ENCODE results near the gene NDUFS8.

Gene NDUFS8

DNA sequence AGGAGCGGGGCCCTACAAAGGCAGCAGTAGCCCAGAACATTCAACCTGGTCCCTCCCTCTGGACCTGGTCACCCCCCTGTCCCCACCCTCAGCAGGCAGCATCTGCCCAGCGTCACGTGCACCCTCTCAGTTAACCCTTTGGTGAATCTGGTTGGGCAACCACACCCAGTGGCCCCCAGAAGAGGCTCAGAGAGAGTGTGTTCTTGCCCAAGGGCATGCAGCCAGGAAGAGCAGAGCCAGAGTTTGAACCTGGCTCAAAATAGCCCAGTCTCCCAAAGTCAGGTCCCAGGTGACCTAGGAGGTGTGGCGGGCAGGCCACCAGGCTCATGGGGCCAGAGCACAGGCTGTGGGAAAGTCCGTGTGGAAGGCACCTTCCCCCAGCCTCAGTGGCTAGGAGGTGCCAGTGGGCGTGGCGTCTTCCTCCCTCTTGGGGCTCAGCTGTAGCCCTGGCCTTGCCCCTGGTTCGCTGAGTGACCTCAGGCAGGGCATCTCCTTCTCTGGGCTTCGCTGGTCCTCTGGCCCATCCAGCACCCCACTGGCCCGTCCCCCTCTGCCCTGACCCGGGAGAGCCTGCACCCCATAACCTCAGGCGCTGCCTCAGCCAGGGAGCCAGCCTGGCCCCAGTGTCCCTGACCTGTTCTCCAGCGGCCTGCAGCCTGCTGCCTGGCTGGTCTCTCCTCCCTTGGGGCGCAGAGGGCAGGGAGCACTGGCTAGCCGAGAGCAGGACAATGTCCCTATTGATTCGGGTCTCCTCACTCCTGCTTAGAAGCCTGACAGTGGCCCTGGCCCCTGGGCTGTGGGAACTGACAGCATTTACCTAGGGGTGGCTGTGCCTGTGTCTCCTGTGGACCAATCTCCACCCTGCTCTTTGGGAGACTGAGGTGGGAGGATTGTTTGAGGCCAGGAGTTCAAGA is 13.3 kb upstream of the NDUFS8 start:
- DNase-seq, result no peak

DNA sequence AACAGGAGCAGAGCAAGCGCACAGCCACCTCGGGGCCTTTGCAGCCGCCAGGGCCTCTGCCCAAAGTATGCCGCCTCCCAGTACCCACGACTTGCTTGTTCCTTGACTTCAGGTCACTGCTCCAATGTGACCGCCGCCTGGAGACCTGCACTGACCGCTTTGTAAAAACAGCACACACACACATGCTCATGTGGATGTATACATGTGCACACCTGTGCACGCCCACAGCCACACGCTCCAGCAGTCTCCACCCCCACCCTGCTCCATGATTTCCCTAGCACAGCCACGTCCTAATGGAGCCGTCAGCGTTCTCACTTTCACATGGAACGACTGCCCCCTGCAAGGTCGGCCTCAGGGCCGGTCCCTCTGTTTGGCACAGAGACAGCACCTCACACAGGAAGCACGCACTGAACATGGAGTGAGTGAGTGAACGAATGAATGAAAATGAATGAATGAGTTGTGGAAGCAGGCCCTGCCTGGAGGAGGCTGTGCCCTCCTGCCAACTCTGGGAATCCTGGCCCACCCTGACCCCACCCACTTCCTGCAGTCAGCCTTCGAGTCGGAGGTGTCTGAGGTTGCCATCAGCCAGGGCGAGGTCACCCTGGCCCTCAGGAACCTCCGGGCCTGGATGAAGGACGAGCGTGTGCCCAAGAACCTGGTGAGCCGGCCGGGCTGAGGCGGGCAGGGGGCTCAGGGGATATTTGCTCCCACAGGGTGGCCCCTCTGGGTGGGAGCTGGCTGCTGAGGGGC is 12.3 kb upstream of the NDUFS8 start:
- DNase-seq, result no peak

DNA sequence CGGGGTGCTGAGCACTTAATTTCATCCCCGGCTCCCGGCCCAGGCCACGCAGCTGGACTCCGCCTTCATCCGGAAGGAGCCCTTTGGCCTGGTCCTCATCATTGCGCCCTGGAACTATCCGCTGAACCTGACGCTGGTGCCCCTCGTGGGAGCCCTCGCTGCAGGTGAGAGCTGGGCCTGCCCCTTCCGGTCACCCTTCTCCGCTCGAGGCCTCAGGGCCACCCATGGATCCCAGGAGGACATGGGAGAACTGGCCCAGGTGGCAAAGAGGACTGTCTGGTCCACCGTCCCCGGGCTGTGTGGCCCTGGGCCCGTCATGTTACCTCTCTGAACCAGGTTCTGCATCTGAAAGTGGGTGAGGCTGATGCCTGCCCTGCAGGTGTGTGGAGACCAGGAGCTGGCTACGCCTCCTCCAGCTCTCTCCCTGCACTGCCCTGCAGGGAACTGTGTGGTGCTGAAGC is 11.7 kb upstream of the NDUFS8 start:
- no peak for DNase-seq

- no peak for DNase-seq
Observed at GRCh38 chr11:68019486-68019885, 11.0 kb upstream of the NDUFS8 start.

DNA sequence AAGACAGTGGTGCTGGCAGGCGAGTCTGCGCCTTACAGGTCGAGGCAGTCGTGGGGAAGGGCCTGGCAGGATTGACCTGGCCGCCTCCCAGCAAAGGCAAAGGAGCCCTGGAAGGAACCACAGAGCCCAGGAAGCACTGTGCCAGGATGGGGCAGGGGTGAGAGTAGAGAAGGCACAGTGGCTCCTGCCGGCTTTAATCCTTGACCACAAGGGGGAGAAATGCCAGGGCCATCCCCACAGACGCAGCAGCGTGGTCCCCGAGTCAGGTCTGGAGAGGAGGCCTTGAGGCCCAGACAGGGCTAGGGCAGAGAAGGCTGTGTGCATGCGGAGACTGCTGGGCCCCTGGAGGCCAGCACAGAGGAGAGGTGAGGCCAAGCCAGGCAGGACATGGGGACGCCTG is 9.9 kb upstream of the NDUFS8 start:
- DNase-seq, result no peak

- no peak for DNase-seq
Observed at GRCh38 chr11:68021167-68021787, 9.2 kb upstream of the NDUFS8 start.

DNA sequence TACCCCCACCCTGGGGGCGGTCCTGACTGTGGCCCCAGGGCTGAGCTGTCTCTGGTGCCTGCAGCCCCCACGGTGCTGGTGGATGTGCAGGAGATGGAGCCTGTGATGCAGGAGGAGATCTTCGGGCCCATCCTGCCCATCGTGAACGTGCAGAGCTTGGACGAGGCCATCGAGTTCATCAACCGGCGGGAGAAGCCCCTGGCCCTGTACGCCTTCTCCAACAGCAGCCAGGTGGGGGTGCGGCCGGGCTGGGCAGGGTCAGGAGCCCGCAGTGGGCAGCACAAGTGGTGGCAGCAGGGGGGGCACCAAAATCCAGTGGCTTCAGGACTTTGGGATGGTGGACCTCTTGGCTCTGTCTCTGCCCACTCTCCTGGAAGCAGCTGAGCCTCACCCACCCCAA is 8.0 kb upstream of the NDUFS8 start:
- DNase-seq, result no peak

DNA sequence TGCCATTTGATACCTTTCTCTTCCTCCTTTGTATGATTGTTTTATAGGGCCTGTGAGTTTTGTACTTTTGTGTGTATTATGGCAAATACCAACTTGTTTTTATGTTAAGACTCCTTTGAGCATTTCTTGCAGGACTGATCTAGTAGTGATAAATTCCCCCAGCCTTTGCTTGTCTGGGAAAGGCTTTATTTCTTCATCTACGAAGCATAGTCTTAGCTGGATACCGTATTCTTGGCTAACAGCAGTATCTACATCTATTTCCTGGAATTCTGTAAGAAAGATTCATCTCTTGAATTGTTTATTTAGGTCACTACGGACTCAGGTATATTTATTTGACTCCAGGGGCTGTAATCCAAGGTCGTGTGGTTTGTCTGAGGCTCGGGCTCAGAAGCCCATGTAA is 6.0 kb upstream of the NDUFS8 start:
- no peak for DNase-seq

DNA sequence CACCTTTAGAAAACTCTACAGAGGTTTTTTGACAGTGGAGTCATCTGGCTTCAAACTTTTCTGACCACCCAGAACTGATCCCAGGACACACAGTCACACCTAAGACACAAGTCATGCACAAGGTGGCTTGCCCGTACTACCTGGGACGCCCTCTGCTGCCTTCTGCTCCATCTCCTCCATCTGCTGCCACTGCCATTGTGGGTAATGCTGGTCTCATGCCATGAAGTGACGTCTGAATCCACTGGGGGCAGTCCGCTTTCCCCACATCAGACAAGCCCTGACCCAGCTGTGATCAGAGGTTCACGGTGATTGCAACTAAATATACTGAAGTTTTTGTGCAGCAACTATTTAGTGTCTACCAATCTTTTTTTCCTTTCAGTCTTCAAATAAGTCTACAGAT is 5.4 kb upstream of the NDUFS8 start:
- DNase-seq, result no peak

DNA sequence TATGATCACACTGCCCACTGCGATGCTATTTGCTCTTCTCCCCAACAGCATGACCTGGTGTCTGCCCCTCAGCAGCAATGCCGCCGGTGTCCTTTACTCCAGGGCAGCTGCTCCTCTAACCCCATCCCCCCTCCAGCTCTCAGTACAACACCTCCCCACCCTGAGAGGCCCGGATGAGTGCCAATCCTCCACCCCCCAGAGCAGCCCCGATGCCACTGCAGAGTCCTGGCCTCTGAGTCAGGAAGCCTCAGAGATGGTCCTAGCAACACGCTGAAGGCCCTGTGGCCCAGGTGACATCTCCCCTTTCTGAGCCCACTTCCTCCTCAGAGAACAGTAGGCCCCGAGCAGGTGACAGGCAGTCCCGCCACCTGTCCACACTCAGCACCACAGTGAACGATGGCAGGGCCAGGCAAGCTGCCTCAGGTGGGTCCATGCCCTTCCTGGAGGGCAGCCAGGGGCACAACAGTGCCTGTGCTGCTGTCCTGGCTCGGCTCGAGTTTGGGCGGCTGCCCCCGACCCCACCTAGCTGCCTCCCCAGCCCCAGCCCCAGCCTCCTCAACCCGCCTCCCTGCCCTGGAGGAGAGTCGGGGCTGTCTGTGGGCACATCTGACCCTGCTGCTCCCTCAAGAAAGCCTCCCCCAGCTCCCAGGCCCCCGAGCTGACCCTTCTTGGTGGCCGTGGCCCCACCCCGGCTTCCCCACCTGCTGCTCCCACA is 3.9 kb upstream of the NDUFS8 start:
- DNase-seq, result no peak

DNA sequence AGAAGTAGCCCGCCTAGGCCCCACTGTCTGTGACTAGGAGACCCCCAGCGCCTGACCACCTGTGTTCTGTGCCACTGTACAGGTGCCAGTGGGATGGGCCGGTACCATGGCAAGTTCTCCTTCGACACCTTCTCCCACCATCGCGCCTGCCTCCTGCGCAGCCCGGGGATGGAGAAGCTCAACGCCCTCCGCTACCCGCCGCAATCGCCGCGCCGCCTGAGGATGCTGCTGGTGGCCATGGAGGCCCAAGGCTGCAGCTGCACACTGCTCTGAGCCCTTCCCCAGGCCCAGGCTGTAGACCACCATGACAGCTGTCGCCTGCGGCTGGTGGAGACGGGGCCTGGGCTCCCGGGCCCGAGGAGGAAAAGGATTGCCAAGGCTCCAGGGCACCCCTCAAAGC is 2.8 kb upstream of the NDUFS8 start:
- no peak for DNase-seq

- DNase-seq, result no peak
Observed at GRCh38 chr11:68028802-68029545, 1.5 kb upstream of the NDUFS8 start.

GRCh38 chr11:68031144-68031464 is 623 bp downstream of the NDUFS8 start:
- DNase-seq, result no peak

GRCh38 chr11:68032003-68032402 is 1.5 kb downstream of the NDUFS8 start:
- no peak for DNase-seq

- DNase-seq, result no peak
Observed at GRCh38 chr11:68032997-68033707, 2.7 kb downstream of the NDUFS8 start.

DNA sequence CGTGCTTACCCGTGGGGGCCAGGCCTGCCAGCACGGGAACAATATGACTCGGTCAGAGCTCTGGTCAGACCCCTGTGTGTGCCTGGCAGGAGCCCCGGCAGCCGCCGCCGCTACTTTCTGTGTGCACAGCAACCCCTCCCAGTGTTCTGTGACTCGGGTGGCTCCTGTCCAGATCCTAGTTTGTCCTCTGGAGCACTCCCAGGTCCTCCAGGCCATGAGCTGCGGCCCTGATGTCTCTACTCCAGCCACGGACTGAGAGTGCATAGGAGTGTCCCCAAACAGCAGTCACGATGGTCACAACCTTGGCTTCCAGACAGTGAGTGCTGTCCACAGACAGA is 3.2 kb downstream of the NDUFS8 start:
- no peak for DNase-seq

DNA sequence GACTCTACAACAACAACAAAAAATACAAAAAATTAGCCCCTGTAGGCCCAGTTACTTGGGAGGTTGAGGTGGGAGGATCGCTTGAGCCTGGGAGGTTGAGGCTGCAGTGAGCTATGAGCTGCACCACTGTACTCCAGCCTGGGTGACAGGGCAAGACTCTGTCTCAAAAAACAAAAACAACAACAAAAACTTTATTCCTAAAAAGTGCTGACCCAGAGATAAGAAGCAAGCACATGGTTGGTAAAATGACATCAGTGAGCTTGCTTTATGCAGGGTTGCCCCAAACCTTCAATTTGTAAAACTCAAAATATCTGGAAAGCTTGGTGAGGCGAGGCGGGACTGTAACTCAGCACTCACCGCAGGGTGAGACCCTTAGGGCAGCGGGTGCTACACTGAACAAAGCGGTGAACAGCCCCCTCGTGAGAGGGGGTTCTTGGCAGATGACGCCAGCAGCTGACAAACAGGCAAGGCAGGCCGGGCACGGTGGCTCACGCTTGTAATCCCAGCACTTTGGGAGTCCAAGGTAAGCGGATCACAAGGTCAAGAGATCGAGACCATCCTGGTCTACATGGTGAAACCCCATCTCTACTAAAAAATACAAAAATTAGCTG is 4.9 kb downstream of the NDUFS8 start:
- DNase-seq, result no peak

DNA sequence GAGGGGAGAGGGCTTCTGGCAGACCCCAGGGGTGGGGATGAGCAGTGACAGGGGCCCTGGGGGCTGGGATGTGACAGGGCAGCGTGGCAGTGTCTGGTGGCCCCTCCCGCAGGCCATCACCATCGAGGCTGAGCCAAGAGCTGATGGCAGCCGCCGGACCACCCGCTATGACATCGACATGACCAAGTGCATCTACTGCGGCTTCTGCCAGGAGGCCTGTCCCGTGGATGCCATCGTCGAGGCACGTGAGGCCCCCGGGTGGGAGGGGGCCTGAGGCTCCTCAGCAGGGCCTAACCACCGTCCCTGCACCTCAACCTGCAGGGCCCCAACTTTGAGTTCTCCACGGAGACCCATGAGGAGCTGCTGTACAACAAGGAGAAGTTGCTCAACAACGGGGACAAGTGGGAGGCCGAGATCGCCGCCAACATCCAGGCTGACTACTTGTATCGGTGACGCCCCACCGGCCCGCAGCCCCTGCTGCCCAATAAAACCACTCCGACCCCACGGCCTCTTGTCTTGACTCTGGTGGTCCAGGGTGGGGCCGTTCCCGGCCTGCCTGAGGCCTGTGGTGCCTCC is 5.7 kb downstream of the NDUFS8 start:
- no peak for DNase-seq

GRCh38 chr11:68036717-68037239 is 6.3 kb downstream of the NDUFS8 start:
- no peak for DNase-seq

- DNase-seq, result no peak
Observed at GRCh38 chr11:68037411-68038225, 7.1 kb downstream of the NDUFS8 start.

Data from NCI-H2227 treated with DMSO at 0.1 percent for 48 hours (cell line).